ENCODE measurements around the gene TSPAN6.
A peak's percentile ranks its signal among the peaks of the same experiment; 100 is the strongest.

The TSPAN6 gene

GRCh38 chrX:100611951-100612350, 24.7 kb downstream of the TSPAN6 start:
- TF ChIP-seq EZH2phosphoT487 (IDR thresholded peaks at IDR 0.05; ENCODE audit: borderline replicate concordance) (no peak), CTCF (conservative IDR thresholded peaks at IDR 0.05; ENCODE audit: low read length) (no peak)
- no peak overlapping the region for H3K9ac ChIP-seq (ENCODE audit: low read depth, low read length, poor library complexity, severe bottlenecking)
- H3K4me3 ChIP-seq (ENCODE audit: low read length, poor library complexity, severe bottlenecking) = no peak overlapping the region
- no peak overlapping the region for H2AFZ ChIP-seq (ENCODE audit: low read length)
- no peaks in the 10 kb centered on the region for H3F3A ChIP-seq (ENCODE audit: low read depth)
- H3K79me2 ChIP-seq (ENCODE audit: insufficient read depth, low read length) = no peaks in the 10 kb centered on the region
- H3K4me2 ChIP-seq (ENCODE audit: low read depth, low read length, poor library complexity, severe bottlenecking) = no peak overlapping the region
- no peaks in the 10 kb centered on the region for H3K36me3 ChIP-seq (ENCODE audit: insufficient read depth, low read length)
- H3K4me1 ChIP-seq (ENCODE audit: insufficient read depth, low read length, poor library complexity, severe bottlenecking) = no peaks in the 10 kb centered on the region
- H3K27me3 ChIP-seq (ENCODE audit: insufficient read depth, low read length, poor library complexity, severe bottlenecking) = no peaks in the 10 kb centered on the region
- H4K20me1 ChIP-seq (ENCODE audit: insufficient read depth, low read length, poor library complexity, severe bottlenecking) = no peaks in the 10 kb centered on the region
- no peaks in the 10 kb centered on the region for H3K9me2 ChIP-seq (replicated peaks; ENCODE audit: low read depth, low read length)
- no peaks in the 10 kb centered on the region for H3K9me3 ChIP-seq (ENCODE audit: insufficient read depth, low read depth, low read length)

- Histone ChIP-seq H3K4me1 (ENCODE audit: insufficient read depth, low read length, poor library complexity, severe bottlenecking) (no peaks in the 10 kb centered on the region), H3K4me2 (ENCODE audit: low read depth, low read length, poor library complexity, severe bottlenecking) (no peak overlapping the region), H3K36me3 (ENCODE audit: insufficient read depth, low read length) (no peaks in the 10 kb centered on the region), H4K20me1 (ENCODE audit: insufficient read depth, low read length, poor library complexity, severe bottlenecking) (no peaks in the 10 kb centered on the region), H3K9me3 (ENCODE audit: insufficient read depth, low read depth, low read length) (no peaks in the 10 kb centered on the region), H3K9ac (ENCODE audit: low read depth, low read length, poor library complexity, severe bottlenecking) (no peak overlapping the region), H3K9me2 (replicated peaks; ENCODE audit: low read depth, low read length) (no peaks in the 10 kb centered on the region), H3K27me3 (ENCODE audit: insufficient read depth, low read length, poor library complexity, severe bottlenecking) (no peaks in the 10 kb centered on the region), H2AFZ (ENCODE audit: low read length) (no peak overlapping the region), H3K4me3 (ENCODE audit: low read length, poor library complexity, severe bottlenecking) (no peak overlapping the region), H3F3A (ENCODE audit: low read depth) (no peaks in the 10 kb centered on the region), H3K79me2 (ENCODE audit: insufficient read depth, low read length) (no peaks in the 10 kb centered on the region)
- 0 out of 2 replicates have a peak, but pooled peaks have one; percentile 19 for TF ChIP-seq CTCF (conservative IDR thresholded peaks at IDR 0.05; ENCODE audit: low read length)
- no peak for TF ChIP-seq EZH2phosphoT487 (IDR thresholded peaks at IDR 0.05; ENCODE audit: borderline replicate concordance)
These were observed 27.0 kb downstream of the TSPAN6 start for GRCh38 chrX:100609591-100609990.

GRCh38 chrX:100606753-100607152, 29.9 kb downstream of the TSPAN6 start:
- Histone ChIP-seq H3K4me3 (ENCODE audit: low read length, poor library complexity, severe bottlenecking) (no peak overlapping the region), H3K4me2 (ENCODE audit: low read depth, low read length, poor library complexity, severe bottlenecking) (no peak overlapping the region), H3K9me3 (ENCODE audit: insufficient read depth, low read depth, low read length) (no peaks in the 10 kb centered on the region), H2AFZ (ENCODE audit: low read length) (no peak overlapping the region), H3K36me3 (ENCODE audit: insufficient read depth, low read length) (no peaks in the 10 kb centered on the region), H3K4me1 (ENCODE audit: insufficient read depth, low read length, poor library complexity, severe bottlenecking) (no peaks in the 10 kb centered on the region), H3K9me2 (replicated peaks; ENCODE audit: low read depth, low read length) (no peaks in the 10 kb centered on the region), H3K79me2 (ENCODE audit: insufficient read depth, low read length) (no peaks in the 10 kb centered on the region), H3F3A (ENCODE audit: low read depth) (no peaks in the 10 kb centered on the region), H3K27me3 (ENCODE audit: insufficient read depth, low read length, poor library complexity, severe bottlenecking) (no peaks in the 10 kb centered on the region), H4K20me1 (ENCODE audit: insufficient read depth, low read length, poor library complexity, severe bottlenecking) (no peaks in the 10 kb centered on the region), H3K9ac (ENCODE audit: low read depth, low read length, poor library complexity, severe bottlenecking) (no peak overlapping the region)
- TF ChIP-seq CTCF (conservative IDR thresholded peaks at IDR 0.05; ENCODE audit: low read length) (no peak), EZH2phosphoT487 (IDR thresholded peaks at IDR 0.05; ENCODE audit: borderline replicate concordance) (no peak)
